GM21723 (cell line): ENCODE data around the gene GNG12.

Source experiments
- ATAC-seq: cut with Tn5 transposase; IDR thresholded peaks from one replicate; pipeline ENCODE4 v1.9.1; 2021; ENCODE audit warnings: mild to moderate bottlenecking, moderate library complexity; ENCODE audit not compliant: unreplicated experiment

Gene GNG12

DNA sequence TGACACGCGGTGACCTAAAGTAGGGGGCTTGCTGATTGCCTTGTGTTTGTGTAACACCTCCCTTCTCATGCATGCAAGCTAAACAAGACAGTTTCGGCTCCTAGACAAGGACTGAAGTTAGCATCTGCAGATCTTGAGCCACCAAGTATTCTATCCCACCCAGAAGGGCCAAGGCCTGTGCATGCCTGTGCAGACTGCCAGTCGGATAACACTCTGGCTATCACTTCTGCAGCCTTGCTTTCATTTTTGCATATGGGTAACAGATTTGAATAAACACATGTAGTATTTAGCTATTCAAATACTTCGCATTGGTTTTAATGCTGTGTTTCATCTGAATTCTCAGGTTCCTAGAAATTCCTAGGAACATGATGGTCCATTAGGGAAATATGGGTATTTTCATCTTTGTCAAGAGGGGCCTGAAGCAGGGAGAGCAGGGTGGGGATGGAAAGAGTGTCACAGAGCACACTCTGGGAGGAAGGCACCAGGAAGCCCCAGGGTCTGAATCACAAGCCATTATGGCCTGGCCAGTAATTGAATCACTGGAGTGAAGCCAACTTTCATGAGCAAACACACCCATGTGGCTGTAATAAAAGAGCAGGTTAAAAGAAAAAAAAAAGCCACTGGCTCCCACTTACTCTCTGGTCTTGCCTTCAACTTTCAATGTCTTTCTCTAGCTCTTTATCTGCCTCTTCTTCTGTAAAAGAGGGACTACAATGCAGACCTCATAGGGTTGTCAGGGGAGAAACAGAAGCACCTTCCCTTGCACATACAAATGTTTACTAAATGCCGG, 120.0 kb downstream of the GNG12 start:
- no peak for ATAC-seq

DNA sequence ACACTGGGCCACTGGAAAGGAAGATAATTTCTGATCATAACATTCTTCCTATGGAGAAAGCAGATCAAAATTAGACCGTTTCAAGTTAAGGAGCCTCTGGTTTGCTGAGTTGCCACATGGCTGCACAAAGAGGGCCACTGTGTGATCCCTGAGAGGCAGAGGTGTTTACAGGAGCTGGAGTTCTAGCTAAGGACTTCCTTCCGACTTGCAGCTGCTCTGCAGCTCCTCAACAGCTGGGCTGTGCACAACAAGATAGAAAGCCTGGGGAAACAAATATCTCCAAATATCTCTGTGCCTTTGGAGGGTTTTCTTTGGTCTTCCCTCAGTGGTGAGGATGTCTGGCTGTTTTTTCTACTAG, 121.4 kb downstream of the GNG12 start:
- ATAC-seq = no peak

DNA sequence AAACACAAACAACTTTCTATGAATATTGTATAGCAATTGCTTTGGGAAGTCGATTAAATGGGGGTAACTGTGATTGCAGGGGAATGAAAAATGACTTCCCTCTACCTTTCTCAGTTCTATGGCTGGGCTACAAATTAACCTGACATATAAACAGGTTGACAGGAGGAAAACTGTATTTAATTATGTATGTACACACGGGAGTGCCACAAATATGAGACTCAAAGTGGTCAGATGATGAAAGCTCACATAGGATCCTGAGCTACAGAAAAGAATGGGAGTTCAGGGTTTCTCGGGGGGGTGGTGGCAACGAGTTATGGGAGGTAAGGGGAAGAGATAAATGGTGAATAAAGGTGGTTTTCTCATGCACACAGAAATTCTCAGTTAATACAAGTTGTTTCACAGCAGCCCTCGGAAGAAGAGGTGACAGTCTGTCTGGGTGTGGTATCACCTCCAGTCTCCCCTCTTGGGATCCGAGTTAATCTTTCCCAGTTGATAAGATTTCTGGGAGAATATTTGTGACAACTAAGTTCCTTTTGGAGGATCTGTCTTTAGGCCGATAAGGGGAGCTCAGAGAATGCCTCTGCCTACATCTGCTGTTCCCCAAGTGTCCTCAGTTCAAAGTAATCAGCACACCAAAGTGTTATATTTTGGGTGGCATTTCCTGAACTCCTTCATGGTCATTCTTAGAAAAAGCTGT, 122.0 kb downstream of the GNG12 start:
- ATAC-seq = no peak

DNA sequence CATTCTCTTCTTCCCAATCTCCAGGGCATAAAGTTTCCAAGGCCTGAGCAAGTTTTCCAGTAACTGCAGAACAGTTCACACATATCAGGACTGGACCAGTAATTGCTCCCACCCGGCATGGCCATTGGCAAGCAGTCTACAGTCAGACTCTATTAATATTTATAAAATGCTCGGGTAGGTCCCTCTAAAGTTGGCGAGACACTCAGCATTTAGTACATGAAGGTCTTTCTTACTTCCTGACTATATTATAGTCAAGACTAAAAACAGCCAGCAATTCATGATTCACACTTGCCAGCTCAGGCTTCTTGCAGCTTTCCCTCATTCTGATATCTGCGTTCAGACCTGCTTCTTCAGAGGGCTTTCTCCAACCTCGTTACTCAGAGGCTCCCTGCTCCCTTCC, 122.8 kb downstream of the GNG12 start:
- ATAC-seq = no peak

DNA sequence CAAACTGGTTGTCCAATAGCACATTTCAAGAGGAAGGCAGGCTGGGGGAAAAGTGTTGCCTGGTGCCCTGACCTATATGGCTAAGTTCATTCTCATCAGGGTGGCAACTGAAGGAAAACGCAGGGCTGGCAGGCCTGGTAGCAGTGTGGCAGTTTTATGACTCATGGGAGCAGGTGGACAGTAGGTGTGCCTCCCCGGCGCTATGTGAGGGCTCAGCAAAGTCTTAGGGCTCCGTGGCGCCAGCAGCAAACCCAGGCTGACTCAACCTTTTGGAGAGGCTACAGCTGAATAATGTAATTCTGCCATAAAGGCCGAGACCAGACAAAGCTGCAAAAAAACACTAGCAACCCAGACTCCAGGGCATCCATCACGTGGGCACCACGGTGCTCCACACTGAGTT, 124.7 kb downstream of the GNG12 start:
- ATAC-seq = no peak

DNA sequence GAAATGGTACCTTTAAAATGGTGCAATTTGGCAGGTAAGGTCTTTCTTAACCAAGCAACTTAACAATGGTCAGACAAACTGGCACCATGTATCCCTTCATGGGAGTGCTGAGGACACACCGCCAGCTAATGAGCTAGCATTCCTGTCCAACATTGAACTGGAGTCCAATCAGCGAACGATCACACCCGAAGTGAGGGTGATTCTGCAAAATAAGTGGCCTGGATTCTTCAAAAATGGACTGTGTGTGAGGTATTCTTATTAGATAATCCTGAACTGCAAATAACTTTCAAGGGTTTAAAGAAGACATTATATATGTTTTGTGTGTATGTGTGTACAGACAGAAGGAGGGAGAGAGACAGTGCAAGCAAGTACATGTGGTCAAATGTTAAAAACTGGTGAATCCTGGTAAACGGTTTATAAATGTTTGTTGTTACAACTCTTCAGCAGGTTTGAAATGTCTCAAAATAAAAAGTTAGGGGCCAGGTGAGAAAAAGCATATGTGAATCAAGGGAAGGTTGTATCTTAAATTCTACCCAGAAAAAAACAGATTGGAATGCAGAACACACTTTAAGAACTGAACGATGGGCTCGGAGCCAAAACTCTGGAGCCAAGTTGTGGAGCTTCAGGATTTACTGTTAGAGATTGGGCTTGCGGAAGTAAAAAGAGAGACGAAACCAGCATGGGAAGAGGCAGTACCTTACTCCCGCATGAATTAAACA, 127.4 kb downstream of the GNG12 start:
- ATAC-seq = no peak

DNA sequence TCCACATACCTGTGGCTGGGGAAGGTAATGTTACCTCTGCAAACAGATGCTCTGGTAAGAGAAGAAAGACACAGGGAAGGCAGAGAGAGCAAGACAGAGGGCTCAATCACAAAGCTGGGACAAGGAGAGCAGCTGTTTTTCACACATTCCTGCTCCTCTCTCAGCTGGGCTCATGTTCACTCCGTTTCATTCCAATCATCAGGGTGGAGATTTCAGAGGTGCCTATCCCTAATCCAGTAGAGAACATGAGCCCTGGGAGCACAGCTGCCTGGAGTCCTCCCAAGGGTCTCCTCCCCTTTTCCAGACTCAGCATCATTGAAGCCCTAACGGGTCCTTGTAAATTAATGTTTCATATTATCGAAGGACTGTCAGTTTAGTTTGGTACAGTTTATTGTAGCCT, 128.9 kb downstream of the GNG12 start:
- no peak for ATAC-seq

DNA sequence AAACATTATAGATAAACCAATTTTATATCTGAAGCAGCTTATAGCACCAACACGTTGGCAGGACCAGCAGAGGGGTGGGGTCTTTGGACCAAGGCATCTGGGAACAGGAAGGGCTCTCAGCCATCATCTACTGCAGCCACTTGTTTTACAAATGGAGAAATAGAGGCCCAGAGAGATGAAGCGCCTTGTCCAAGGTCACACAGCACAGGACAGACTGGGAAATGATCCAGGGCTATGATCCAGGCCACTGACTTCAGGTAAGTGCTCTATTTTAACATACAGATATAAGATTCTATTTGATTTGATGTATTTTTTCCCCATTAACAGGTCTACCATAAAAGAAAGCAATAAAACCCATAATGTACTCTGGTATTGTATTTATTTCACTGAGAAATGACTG, 131.4 kb downstream of the GNG12 start:
- ATAC-seq = no peak

DNA sequence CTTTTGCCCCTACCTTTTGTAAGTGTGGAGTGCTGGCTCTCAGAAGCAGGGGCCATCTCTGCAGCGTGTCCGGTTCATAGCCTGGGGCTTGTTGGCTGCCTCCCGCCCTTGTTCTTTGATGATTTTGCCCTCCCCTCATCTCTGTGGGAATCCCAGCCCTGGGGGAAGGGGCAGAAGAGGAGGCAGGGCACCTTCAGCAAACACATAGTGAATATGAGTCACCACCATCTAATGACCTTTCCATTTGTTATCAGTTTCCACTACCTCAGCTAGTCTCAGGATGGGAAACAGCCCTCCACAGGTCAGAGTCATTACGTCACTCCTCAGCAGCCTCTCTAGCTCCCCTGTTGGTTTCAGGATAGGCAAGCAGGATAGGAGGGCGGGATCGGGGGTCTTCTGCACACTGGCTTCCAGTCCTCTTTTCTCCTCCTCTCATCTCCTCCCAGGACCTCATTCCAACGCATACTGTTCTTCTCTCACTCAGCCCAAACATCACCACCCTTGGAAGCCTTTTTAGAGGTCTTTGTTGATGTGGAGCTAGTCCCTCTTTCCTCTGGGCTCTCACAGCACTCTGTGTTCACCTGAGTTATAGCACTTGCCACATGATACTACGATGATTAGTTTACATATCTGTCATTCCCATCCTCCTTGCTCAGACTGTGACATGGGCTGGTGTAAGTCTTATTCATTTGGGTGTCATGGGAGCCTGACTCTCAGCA, 132.4 kb downstream of the GNG12 start:
- ATAC-seq = no peak

DNA sequence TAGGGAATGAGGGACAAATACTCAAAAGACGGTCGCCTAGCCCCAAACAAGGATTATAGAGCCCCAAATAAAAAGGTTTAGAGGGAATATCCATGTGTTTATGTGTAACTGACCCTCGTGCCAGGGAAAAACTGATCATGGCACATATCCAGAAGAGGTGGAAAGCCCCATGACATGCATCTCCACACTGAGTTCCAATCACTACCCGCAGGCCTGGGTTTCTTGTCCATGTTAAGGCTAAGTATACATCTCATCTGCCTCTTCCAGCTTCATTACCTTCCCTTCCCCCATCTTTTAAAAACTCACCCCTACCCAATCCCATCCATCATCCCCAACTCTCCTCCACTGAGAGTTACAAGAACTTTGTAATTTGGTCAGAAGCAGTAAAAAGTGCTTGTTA, 133.0 kb downstream of the GNG12 start:
- ATAC-seq = no peak

DNA sequence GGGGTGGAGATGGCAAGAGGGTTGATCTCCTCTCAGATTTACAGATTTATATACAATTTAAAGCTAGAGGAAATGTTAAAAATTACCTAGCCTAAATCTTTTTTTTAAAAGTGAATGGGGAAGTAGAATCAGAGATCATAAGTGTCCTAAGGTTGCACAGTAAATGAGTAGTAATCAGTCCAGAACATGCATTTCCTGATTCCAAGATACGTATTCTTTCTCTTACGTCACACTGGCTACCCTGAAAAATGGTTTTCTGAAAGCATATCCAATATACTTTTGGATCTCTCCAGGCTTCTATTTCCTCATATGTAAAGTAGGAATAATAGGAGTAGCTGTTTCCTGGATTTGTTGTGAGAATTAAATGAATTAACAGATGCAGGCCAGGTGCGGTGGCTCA, 136.6 kb downstream of the GNG12 start:
- no peak for ATAC-seq

DNA sequence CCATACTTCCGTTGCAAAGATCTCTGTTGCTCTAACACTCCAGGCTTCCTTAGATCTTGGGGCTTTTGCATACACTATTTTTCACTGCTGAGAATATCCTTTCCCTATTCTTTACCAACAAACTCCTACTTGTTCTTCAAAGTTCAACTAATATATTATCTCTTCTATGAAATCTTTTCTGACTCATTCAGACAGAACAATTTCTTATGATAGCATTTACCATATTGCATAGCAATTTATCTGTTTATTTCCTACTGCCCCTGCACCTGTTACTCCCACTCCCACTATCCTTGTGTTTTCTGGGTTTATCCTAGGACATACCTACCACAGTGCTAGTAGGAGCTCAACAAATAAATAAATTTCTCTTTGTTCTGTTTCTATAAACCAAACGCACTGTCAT, 137.3 kb downstream of the GNG12 start:
- ATAC-seq = no peak

DNA sequence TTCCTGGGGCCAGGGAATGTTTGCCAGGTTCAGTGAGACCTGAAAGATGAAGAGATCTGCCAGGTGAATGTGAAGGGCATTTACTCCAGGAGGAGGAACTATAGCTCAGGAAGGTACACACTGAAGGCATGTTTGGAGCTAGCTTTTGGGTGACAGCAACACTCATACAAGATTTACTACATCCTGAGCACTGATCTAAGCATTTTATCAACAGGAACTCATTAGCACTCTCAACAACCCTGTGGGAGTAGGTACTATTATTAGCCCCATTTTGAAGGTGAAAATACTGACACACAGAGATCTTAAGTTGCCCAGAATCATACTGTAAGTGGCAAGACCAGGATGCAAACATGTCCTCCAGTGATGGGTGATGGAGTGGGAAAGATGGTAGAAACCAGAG, 141.6 kb downstream of the GNG12 start:
- no peak for ATAC-seq

DNA sequence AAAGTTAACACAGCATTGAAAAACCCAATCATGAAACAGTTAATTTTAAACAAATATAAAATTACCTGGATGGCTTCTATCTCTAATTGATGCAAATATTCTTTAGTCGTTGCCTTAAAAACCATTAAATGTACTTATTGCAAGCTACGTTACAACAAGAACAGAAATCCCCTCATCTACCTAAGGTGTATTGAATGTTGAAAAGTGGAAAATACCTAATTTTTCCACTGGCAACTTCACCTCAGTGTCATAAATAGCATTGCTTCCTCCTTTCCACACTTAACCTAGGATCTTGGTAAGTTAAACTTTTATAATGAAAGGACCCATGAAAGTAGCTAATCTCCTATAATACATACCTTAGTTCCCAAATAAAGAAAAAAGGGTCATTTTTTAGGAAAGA, 142.9 kb downstream of the GNG12 start:
- no peak for ATAC-seq

DNA sequence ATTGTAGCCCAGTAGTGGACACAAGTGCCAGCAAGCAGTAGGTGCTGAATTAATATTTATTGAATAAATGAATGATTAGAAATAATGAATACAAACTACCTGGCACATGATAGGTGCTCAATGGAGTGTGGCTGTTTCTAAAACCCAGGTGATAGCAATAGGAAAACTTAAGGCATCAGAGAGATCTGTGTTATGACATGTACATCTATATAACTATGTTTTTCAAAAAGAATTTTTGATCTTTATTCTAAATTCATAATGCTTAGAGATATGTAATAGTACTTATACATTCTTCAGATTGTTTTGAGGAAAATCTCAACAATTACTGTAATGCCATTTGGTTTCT, 143.3 kb downstream of the GNG12 start:
- no peak for ATAC-seq

DNA sequence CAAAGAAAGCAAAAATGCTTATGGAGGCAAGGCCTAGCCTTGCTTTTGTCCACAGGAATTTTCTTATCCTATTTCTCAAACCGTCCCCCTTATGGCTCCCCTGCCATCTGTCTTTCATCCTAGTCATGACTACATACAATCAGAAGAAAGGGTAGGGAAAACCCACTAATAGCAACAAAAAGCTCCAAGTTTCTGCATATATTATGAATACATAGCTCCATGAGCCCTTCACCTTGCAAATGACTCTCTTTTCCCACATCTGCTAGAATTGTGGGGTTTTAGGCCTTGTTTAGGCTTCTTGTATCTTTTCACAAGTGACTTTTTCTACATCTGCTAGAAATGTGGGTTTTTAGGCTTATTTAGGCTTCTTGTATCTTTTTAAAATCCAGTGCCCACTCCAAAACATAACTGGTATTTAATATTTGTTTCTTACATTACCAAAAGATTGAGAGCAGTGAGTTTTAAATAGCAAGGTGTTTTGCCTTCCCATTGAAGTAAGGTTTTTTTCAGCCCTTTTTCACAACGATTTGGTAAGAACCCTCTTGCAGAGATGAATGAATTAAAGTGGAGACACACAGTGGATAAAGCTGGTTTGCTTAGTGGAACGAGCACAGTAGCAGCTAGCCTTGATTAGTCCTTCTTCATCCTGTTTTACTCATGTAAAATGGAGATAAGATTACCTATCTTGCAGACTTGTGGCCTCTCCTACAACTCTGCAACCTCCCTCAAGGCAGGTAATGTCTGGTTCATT, 143.8 kb downstream of the GNG12 start:
- no peak for ATAC-seq

DNA sequence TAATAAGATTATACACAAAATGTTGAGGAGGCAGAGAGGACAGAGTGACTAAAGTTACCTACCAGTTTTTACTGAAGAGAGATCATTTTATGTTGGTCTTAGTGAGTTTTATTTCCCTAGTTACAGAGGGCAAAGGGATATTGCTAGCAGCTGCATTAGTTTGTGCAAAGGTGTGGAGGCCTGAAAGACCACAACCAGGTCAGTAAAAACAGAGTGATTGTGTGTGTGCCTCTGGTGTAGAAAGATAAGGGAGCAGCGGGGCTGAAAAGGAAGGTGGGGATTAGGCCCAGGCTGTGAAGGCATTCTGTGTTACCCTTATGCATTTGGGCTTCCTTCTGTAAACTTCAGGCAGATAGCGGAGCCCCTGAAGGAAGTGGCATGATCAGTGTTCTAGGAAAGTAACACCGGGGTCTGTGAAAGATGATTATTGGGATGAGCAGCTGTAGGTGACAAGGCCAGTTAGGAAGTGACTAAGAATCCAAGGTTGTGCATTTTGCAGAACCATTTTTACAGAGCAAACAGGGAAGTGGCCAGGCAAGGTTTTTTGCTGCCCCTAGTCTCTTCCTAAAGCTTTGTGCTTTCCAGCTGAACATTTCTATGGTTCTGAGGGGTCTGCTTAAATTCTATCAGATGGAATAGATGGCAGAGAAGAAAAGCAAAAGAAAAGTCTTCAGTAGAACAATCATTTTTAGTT, 144.6 kb downstream of the GNG12 start:
- ATAC-seq = no peak

DNA sequence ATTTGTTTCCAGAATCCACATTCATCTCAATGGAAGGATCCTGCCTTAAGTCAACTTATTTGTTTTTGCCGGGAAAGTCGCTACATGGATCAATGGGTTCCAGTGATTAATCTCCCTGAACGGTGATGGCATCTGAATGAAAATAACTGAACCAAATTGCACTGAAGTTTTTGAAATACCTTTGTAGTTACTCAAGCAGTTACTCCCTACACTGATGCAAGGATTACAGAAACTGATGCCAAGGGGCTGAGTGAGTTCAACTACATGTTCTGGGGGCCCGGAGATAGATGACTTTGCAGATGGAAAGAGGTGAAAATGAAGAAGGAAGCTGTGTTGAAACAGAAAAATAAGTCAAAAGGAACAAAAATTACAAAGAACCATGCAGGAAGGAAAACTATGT, 145.6 kb downstream of the GNG12 start:
- ATAC-seq = no peak

DNA sequence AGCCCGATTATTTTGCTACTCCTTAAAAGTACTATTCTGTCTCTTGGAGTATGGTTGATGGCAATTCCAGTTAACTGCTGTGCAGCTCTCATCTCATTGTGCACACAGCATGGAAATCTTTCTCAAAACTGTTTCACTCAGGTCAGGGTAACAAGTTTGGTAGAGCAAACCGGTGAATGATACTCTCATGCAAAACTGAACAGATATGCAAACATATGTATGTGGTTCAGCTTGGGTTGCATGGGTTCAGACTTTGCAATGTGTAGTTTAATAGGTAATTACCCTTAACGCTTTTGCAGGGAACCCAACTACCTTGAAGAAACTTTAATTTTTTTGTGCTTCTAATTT, 146.1 kb downstream of the GNG12 start:
- no peak for ATAC-seq
